ENCODE data around the gene BDH1. TPM values are rescaled to one million over a fixed set of nuclear protein-coding genes. Genes with fewer than 3 reads are reported as not detected.

Gene BDH1
- total RNA-seq, 1 donor from 2014 or later = 67.9 TPM

DNA sequence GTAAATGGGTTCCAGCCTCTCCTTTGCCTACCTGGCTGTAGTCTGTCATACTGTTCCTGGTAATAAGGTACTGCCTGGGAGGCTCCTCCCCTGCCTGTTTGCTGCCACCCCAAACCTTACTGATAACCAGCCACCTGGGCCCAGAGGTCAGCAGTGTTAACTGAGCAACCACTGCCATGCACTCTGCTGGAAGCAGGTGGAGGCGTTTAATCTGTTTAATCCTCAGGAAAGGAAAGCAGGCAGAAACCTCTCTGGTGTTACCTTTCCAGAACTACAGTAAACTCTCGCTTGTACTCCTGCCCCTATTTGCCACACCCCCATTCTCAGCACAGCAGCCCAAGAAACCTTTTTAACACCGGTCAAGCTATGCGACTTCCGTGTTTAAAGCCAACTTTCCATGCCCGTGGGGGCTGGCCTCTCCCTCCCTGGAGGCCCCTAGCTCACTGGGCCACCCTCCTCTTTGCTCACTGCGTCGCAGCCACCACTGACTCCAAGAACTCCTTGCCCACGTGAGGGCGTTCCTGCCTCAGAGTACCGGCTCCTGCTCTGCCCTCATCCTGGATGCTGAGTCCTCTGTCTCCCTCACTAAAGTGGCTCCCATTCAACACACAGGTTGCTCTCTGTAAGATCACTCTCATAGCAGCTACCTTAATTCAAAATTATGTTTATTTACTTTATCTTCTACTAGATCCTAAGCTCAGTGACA lies 8.3 kb downstream of the BDH1 start:
- ATAC-seq = peak; percentile 78

- peak; percentile 70 for ATAC-seq
Measured at GRCh38 chr3:197546307-197547085, 9.3 kb downstream of the BDH1 start.

GRCh38 chr3:197545571-197545970 lies 10.2 kb downstream of the BDH1 start:
- ATAC-seq = no peak

GRCh38 chr3:197545101-197545500 lies 10.7 kb downstream of the BDH1 start:
- ATAC-seq = no peak

- no peak for ATAC-seq
Measured at GRCh38 chr3:197542741-197543454, 12.9 kb downstream of the BDH1 start.

GRCh38 chr3:197541756-197542539 lies 13.8 kb downstream of the BDH1 start:
- ATAC-seq = peak; percentile 2

- ATAC-seq = peak; percentile 77
Measured at GRCh38 chr3:197540961-197541377, 14.8 kb downstream of the BDH1 start.

GRCh38 chr3:197539651-197540051 lies 16.1 kb downstream of the BDH1 start:
- ATAC-seq = peak; percentile 91

DNA sequence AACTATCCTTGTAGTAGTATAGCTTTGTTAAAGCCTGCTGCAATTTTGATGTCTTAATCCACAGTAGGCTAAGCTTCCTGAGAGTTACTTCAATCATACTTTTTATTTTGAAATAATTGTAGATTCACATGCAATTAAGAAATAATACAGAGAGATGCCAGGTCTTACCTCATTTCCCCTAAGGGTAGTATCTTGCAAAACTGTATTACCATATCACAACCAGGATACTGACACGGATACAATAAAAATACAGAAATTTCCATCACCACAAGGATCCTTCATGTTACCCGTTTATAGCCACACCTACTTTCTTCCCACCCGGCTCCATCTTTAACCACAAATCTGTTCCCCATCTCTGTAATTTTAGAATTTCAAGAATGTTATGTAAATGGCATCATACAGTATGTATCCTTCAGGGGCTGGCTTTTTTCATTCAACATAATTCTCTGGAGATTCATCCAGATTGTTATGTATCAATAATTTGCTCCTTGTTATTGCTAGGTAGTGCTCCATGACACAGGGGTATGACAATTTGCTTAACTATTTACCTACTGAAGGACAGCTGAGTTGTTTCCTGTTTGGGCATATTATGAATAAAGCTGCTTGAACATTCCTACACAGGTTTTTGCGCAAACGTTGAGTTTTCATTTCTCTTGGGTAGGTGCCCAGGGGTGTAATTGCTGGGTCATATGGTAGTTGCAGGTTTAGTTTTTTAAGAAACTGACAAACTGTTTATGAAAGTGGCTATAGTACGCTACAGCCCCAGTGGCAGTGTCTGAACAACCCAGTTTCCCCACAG lies 21.6 kb downstream of the BDH1 start:
- ATAC-seq = peak; percentile 58

DNA sequence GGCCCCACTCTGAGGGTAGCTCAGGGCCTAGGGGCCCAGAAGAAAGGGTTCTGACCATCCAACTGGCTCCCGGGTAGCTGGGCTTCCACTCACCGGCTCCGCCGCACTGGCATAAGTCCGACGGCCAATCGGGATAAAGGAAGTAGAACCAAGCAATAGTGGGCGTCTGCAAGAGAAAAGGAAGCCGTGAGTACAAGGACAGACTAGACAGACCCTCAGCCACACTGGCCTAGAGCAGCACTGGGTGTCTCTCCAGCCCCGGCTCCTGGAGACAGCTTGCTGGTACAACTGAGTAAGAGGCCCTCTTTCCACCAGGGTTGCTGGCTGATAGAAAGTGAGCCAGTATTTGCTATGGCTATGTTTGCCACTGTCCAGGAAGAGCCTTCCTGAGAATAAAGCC lies 22.4 kb downstream of the BDH1 start:
- ATAC-seq = no peak

GRCh38 chr3:197532388-197532787 lies 23.4 kb downstream of the BDH1 start:
- peak; percentile 63 for ATAC-seq

- peak; percentile 15 for ATAC-seq
Measured at GRCh38 chr3:197528190-197528589, 27.6 kb downstream of the BDH1 start.

DNA sequence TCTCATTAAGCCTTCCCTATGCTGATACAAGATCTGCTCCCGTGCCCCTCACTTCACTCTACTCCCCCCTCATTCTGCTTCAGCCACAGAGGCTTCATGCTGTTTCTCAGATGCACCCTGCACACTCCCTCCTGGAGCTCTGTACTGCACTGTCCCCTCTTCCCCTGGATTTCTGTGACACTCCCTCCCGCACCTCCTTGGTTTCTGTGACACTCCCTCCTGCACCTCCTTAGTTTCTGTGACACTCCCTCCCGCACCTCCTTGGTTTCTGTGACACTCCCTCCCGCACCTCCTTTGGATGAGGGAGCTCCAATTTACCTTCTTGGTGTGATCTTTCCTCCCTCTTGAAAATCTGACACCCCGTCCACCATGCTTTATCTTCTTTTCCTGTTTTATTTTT lies 28.2 kb downstream of the BDH1 start:
- ATAC-seq = peak; percentile 69

DNA sequence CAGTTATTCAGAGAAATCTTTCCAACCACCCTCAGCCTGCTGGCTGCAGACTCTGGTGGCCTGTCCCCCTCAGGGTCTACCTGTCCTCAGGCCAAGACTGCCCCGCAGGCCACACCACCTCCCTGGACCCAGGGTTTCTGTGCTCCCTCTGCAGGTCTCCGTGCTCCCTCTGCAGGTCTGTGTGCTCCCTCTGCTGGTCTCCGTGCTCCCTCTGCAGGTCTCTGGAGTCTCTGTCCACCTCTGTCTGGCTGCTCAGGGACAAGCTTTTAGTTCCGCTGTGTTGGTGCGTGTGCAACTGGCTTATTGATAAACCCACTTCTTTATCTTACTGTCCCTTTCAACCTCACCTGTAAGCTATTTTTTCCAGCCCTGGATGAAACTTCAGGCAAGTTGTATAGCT lies 30.1 kb downstream of the BDH1 start:
- ATAC-seq = peak; percentile 27

DNA sequence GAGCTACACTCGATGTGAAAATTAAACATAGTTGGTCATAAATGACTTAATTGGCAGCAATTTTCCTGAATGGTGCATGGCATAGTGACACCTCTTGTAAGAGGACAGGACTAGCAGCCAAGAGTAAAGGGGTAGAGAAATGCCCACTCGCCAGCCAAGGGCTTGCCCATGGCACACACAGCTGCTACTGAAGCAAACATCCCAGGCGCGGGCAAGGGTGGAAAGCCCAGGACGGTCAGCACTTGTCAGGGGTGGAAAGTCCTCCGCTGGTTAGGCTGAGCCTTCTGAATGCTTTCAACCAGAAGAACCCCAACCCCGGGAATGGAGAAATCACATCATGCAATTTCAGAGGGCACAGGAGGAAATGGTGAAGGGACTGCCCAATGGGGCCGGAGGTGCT lies 31.6 kb downstream of the BDH1 start:
- ATAC-seq = no peak

DNA sequence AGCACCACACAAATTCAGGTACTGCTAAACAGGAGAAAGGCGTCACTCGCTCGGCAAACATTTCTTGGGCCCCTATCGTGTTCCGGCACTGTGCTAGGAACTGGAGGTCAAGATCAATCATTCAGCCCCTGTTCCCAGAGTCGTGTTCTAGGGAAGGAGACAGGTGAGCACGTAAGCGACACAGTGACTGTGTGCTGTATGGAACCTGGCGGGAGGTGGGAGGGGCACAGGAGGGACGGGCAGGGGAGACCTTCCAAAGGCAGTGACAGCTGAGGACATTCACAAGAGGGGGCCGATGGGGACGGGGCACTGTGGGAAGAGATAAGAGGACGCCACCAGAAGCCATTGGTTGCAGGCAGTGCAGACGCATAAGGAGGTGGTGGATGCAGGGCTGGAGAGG lies 32.2 kb downstream of the BDH1 start:
- no peak for ATAC-seq

DNA sequence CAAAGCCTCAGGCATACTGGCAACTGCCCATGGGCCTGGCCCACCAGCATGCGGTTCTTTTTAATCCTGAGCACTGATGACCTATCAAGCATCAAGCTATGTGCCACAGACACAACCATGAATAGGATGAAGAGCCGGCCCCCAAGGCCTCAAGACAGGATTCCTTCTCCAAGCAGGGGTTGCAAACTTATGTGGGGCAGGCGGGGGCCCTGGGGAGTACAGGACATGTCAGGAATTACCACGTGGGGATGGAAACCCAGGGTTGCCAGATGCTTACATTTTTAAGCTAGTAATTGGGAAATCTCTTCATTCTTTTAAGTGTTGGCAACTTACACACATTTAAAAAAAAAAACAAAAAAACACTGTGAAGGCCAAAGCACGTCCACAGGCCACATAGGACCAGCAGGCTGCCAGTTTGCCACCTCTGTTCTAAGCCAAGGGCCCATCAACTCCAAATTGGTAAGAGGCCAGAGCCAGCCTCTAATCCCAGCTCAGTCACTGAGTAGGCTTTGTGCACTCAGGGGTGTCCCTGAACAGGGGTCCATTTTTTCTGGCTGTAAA lies 32.8 kb downstream of the BDH1 start:
- peak; percentile 48 for ATAC-seq

GRCh38 chr3:197522183-197522715 lies 33.5 kb downstream of the BDH1 start:
- peak; percentile 58 for ATAC-seq

DNA sequence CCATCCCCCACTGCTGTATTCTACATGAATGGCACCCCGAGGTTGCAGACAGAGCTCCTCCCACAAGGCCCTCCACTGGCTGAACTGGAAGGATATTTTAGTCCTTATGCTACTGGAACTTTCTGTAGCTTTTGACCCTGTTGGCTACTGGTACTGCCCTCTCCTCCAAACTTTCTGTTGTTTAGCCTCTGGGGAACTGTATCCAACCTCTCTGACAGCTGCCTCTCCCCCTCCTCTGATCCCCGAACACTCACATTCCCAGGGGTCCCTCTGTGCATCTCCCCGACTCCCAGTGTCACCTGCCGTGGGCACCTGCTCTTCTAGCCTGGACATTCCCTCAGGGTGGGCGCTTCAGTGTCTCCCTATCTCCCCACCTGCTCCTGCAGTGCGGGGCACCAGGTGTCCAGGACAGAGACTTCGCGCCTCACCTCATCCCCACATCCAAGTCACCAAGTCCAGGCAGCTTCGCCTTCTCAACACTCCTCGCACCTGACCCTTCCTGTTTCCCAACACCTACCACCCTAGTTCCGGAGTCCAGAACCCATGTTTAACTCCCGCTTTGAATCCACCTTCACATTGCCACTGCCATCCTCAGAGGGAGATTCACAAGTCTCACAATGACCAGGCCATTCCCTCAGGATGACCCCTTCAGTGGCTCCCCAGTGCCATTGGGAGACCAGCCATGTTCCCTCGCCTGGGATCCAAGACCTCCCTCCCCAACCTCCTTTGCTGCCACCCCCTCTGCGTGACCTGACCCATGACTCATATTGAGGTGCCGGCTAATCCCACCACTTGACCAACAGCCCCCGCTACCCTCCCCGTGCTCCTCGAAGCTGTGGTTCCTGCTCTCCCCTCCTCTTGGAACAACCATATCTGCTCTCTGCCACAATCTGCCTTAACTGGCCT lies 34.2 kb downstream of the BDH1 start:
- no peak for ATAC-seq

Measured in esophagus mucosa (tissue), 1 donor.